A673 (cell line): ENCODE measurements around the gene EIF2AK3.

Experiments used
- EZH2 ChIP-seq: fragments of 200-600 bp; sonication (generic); IDR thresholded peaks from 2 replicates; pipeline ENCODE4 v1.6.1; 2017; ENCODE audit warnings: borderline replicate concordance, low read depth, mild to moderate bottlenecking, mixed read lengths, antibody characterized with exemption, low read length; ENCODE audit not compliant: poor library complexity, severe bottlenecking
- TF ChIP-seq, protein P1 (sequence below): fragments of 300-800, 200-600 bp; sonication (generic); conservative IDR thresholded peaks from 2 replicates; pipeline ENCODE4 v1.5.1; 2017; ENCODE audit warnings: low read depth, mild to moderate bottlenecking, antibody characterized with exemption, low read length, moderate library complexity, mixed read lengths

DNA sequence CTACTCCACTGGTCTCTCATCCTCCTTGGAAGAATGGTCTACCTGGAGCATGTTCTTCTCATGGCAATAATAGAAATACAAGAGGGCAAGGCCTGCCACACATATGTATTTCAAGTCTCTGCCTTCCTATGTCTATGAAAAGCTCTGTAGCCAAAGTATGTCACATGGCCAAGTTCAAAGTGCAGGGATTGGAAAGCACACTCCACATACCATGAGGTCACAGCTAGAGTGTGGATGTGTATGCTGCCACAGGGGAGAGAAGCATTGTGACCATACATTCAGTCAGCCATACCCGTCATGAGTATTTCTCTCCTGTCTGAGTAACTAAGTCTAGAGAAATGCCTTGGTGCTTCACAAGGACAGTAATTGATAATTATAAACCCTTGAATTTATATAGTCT is 8.8 kb upstream of the EIF2AK3 start:
- TF ChIP-seq, protein P1, sequence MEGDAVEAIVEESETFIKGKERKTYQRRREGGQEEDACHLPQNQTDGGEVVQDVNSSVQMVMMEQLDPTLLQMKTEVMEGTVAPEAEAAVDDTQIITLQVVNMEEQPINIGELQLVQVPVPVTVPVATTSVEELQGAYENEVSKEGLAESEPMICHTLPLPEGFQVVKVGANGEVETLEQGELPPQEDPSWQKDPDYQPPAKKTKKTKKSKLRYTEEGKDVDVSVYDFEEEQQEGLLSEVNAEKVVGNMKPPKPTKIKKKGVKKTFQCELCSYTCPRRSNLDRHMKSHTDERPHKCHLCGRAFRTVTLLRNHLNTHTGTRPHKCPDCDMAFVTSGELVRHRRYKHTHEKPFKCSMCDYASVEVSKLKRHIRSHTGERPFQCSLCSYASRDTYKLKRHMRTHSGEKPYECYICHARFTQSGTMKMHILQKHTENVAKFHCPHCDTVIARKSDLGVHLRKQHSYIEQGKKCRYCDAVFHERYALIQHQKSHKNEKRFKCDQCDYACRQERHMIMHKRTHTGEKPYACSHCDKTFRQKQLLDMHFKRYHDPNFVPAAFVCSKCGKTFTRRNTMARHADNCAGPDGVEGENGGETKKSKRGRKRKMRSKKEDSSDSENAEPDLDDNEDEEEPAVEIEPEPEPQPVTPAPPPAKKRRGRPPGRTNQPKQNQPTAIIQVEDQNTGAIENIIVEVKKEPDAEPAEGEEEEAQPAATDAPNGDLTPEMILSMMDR = no peak
- TF ChIP-seq EZH2 = no peak
